ENCODE results near the gene RNF135. TPM values are rescaled to one million over a fixed set of nuclear protein-coding genes. Genes with fewer than 3 reads are reported as not detected.
A peak's percentile ranks its signal among the peaks of the same experiment; 100 is the strongest.

Gene RNF135
- total RNA-seq, 1 experiment from 2014 or later, result 0.64 TPM

- H3K27ac Mint-ChIP-seq (ENCODE audit: unreplicated experiment), result no peak overlapping the region
- TF ChIP-seq CTCF (IDR thresholded peaks at IDR 0.05; ENCODE audit: insufficient read depth in 1 of 2, low read depth in 1 of 2, low read length in 1 of 2, severe bottlenecking in 1 of 2, unreplicated experiment in 1 of 2), result no peak
- H3K4me3 Mint-ChIP-seq (ENCODE audit: unreplicated experiment), result no peak overlapping the region
- H3K36me3 ChIP-seq (ENCODE audit: control insufficient read depth, insufficient read depth, low read length), result no peaks in the 10 kb centered on the region
- intact Hi-C loops (cut with micrococcal nuclease; ENCODE audit: unreplicated experiment), result loop anchor here (10.0 kb wide), 1 partner anchor 79 kb away; the partner anchor contains the start of gene ADAP2
- no peaks in the 10 kb centered on the region for H3K27me3 Mint-ChIP-seq (ENCODE audit: insufficient read depth, unreplicated experiment)
- H3K4me3 ChIP-seq (ENCODE audit: low read depth, low read length), result no peak overlapping the region
- CTCF ChIA-PET, result no interaction called here
- H3K4me1 Mint-ChIP-seq (ENCODE audit: low read depth, unreplicated experiment), result peaks cover 18% of the 10 kb centered on the region
- H3K36me3 Mint-ChIP-seq (ENCODE audit: insufficient read depth, unreplicated experiment), result peaks cover 4% of the 10 kb centered on the region
- no peaks in the 10 kb centered on the region for H3K9me3 ChIP-seq
- no TSS peak for BruUV-seq (replicated peaks)
- no peaks in the 10 kb centered on the region for H3K27me3 ChIP-seq (replicated peaks; ENCODE audit: control insufficient read depth, insufficient read depth, low read length)
- DNase-seq, result no peak
- no peaks in the 10 kb centered on the region; the same call in 1 of the 2 replicates for H3K4me1 ChIP-seq
- no peaks in the 10 kb centered on the region for H3K9me3 Mint-ChIP-seq (ENCODE audit: unreplicated experiment)
- POLR2A ChIA-PET, result no interaction called here
These were observed 32.5 kb downstream of the RNF135 start for GRCh38 chr17:31003225-31003866.

- DNase-seq, result no peak
- Histone ChIP-seq H3K36me3 (ENCODE audit: control insufficient read depth, insufficient read depth, low read length) (no peaks in the 10 kb centered on the region), H3K9me3 (no peaks in the 10 kb centered on the region), H3K4me3 (ENCODE audit: low read depth, low read length) (no peak overlapping the region), H3K27me3 (replicated peaks; ENCODE audit: control insufficient read depth, insufficient read depth, low read length) (no peaks in the 10 kb centered on the region), H3K4me1 (no peaks in the 10 kb centered on the region; the same call in 1 of the 2 replicates)
- CTCF ChIA-PET, result no interaction called here
- TF ChIP-seq CTCF (IDR thresholded peaks at IDR 0.05; ENCODE audit: insufficient read depth in 1 of 2, low read depth in 1 of 2, low read length in 1 of 2, severe bottlenecking in 1 of 2, unreplicated experiment in 1 of 2), result no peak
- H3K9me3 Mint-ChIP-seq (ENCODE audit: unreplicated experiment), result no peaks in the 10 kb centered on the region
- H3K27me3 Mint-ChIP-seq (ENCODE audit: insufficient read depth, unreplicated experiment), result no peaks in the 10 kb centered on the region
- no peak overlapping the region for H3K27ac Mint-ChIP-seq (ENCODE audit: unreplicated experiment)
- H3K36me3 Mint-ChIP-seq (ENCODE audit: insufficient read depth, unreplicated experiment), result peaks cover 6% of the 10 kb centered on the region
- no peak overlapping the region for H3K4me3 Mint-ChIP-seq (ENCODE audit: unreplicated experiment)
- H3K4me1 Mint-ChIP-seq (ENCODE audit: low read depth, unreplicated experiment), result peaks cover 18% of the 10 kb centered on the region
- POLR2A ChIA-PET, result interaction anchor here (0.6 kb wide), 1 partner anchor 390 kb away, joined by 4 read pairs; no protein-coding TSS in a partner anchor
- intact Hi-C loops (cut with micrococcal nuclease; ENCODE audit: unreplicated experiment), result loop anchor here (10.0 kb wide), 1 partner anchor 79 kb away; the partner anchor contains the start of gene ADAP2
- no TSS peak for BruUV-seq (replicated peaks)
These were observed 33.3 kb downstream of the RNF135 start for GRCh38 chr17:31004160-31004559.

- no peak for DNase-seq
- H3K9me3 ChIP-seq, result no peaks in the 10 kb centered on the region
- ChIA-PET POLR2A (interaction anchor here (0.7 kb wide), 1 partner anchor 200 kb away, joined by 21 read pairs; no protein-coding TSS in a partner anchor), CTCF (interaction anchor here (0.7 to 1.2 kb wide), 3 partner anchors 101 to 209 kb away, joined by 3 to 6 read pairs (median 5); no protein-coding TSS in a partner anchor)
- Mint-ChIP-seq H3K27ac (ENCODE audit: unreplicated experiment) (peak overlapping the region; percentile 76), H3K27me3 (ENCODE audit: insufficient read depth, unreplicated experiment) (no peaks in the 10 kb centered on the region), H3K9me3 (ENCODE audit: unreplicated experiment) (no peaks in the 10 kb centered on the region), H3K36me3 (ENCODE audit: insufficient read depth, unreplicated experiment) (peaks cover 6% of the 10 kb centered on the region), H3K4me3 (ENCODE audit: unreplicated experiment) (peak overlapping the region; percentile 79), H3K4me1 (ENCODE audit: low read depth, unreplicated experiment) (peaks cover 18% of the 10 kb centered on the region)
- H3K36me3 ChIP-seq (ENCODE audit: control insufficient read depth, insufficient read depth, low read length), result no peaks in the 10 kb centered on the region
- H3K4me3 ChIP-seq (ENCODE audit: low read depth, low read length), result peak overlapping the region; percentile 74
- H3K27me3 ChIP-seq (replicated peaks; ENCODE audit: control insufficient read depth, insufficient read depth, low read length), result no peaks in the 10 kb centered on the region
- H3K4me1 ChIP-seq, result no peaks in the 10 kb centered on the region; the same call in 1 of the 2 replicates
- intact Hi-C loops (cut with micrococcal nuclease; ENCODE audit: unreplicated experiment), result loop anchor here (10.0 kb wide), 1 partner anchor 83 kb away; the partner anchor contains the start of gene ADAP2
- TSS peak; percentile 64 for BruUV-seq (replicated peaks)
- TF ChIP-seq CTCF (IDR thresholded peaks at IDR 0.05; ENCODE audit: insufficient read depth in 1 of 2, low read depth in 1 of 2, low read length in 1 of 2, severe bottlenecking in 1 of 2, unreplicated experiment in 1 of 2), result no peak
These were observed 37.0 kb downstream of the RNF135 start for GRCh38 chr17:31007695-31008373.

Measured in Caco-2 (cell line).